ENCODE data around the gene RAVER1. TPM values are rescaled to one million over a fixed set of nuclear protein-coding genes. Genes with fewer than 3 reads are reported as not detected.
"Not testable (repeated sequence)": the region's sequence is repeated elsewhere in the genome, so short reads cannot be mapped to it uniquely, and the experiment has no call there.

The RAVER1 gene
- total and polyA plus RNA-seq, 2 of the 13 experiments (the other 11 are each of a cell fraction or from before 2014, with no cell fraction given): 3.6 to 7.9 TPM

- TF ChIP-seq, protein P1, sequence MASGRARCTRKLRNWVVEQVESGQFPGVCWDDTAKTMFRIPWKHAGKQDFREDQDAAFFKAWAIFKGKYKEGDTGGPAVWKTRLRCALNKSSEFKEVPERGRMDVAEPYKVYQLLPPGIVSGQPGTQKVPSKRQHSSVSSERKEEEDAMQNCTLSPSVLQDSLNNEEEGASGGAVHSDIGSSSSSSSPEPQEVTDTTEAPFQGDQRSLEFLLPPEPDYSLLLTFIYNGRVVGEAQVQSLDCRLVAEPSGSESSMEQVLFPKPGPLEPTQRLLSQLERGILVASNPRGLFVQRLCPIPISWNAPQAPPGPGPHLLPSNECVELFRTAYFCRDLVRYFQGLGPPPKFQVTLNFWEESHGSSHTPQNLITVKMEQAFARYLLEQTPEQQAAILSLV (CRISPR knock-in tag; IDR thresholded peaks at IDR 0.05; ENCODE audit: borderline replicate concordance): no peak
- TF ChIP-seq HIC2 (CRISPR knock-in tag; IDR thresholded peaks at IDR 0.05; ENCODE audit: low read depth) (no peak), ZSCAN30 (CRISPR knock-in tag; IDR thresholded peaks at IDR 0.05) (no peak), ZNF143 (CRISPR knock-in tag; IDR thresholded peaks at IDR 0.05) (peak; percentile 79), THAP11 (CRISPR knock-in tag; IDR thresholded peaks at IDR 0.05) (peak; percentile 90), NR2C2 (CRISPR knock-in tag; IDR thresholded peaks at IDR 0.05; ENCODE audit: borderline replicate concordance) (no peak)
- TF ChIP-seq, protein P2, sequence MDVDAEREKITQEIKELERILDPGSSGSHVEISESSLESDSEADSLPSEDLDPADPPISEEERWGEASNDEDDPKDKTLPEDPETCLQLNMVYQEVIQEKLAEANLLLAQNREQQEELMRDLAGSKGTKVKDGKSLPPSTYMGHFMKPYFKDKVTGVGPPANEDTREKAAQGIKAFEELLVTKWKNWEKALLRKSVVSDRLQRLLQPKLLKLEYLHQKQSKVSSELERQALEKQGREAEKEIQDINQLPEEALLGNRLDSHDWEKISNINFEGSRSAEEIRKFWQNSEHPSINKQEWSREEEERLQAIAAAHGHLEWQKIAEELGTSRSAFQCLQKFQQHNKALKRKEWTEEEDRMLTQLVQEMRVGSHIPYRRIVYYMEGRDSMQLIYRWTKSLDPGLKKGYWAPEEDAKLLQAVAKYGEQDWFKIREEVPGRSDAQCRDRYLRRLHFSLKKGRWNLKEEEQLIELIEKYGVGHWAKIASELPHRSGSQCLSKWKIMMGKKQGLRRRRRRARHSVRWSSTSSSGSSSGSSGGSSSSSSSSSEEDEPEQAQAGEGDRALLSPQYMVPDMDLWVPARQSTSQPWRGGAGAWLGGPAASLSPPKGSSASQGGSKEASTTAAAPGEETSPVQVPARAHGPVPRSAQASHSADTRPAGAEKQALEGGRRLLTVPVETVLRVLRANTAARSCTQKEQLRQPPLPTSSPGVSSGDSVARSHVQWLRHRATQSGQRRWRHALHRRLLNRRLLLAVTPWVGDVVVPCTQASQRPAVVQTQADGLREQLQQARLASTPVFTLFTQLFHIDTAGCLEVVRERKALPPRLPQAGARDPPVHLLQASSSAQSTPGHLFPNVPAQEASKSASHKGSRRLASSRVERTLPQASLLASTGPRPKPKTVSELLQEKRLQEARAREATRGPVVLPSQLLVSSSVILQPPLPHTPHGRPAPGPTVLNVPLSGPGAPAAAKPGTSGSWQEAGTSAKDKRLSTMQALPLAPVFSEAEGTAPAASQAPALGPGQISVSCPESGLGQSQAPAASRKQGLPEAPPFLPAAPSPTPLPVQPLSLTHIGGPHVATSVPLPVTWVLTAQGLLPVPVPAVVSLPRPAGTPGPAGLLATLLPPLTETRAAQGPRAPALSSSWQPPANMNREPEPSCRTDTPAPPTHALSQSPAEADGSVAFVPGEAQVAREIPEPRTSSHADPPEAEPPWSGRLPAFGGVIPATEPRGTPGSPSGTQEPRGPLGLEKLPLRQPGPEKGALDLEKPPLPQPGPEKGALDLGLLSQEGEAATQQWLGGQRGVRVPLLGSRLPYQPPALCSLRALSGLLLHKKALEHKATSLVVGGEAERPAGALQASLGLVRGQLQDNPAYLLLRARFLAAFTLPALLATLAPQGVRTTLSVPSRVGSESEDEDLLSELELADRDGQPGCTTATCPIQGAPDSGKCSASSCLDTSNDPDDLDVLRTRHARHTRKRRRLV (CRISPR knock-in tag; IDR thresholded peaks at IDR 0.05): no peak
- TF ChIP-seq, protein P3, sequence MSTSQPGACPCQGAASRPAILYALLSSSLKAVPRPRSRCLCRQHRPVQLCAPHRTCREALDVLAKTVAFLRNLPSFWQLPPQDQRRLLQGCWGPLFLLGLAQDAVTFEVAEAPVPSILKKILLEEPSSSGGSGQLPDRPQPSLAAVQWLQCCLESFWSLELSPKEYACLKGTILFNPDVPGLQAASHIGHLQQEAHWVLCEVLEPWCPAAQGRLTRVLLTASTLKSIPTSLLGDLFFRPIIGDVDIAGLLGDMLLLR (CRISPR knock-in tag; IDR thresholded peaks at IDR 0.05): no peak
Observed at GRCh38 chr19:10368101-10368803, 34.9 kb upstream of the RAVER1 start (continued).

DNA sequence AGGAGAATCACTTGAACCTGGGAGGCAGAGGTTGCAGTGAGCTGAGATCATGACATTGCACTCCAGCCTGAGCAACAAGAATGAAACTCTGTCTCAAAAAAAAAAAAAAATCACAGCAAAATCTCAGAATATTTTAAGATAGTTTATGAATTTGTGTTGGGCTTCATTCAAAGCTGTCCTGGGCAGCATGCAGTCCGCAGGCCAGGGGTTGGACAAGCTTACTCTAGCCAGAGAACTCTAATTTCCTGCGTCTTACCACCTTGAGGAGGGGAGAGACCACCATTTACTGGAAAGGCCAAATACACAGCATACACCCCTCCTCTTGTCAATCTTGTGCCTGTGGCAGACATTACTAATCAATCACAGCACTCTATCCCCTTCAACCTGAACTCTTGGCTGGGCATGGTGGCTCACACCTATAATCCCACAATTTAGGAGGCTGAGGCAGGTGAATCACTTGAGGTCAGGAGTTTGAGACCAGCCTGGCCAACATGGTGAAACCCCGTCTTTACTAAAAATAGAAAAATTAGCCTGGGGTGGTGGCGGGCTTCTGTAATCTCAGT, 33.7 kb upstream of the RAVER1 start:
- FAIRE-seq; H3K4me3 ChIP-seq (replicated peaks in 1 of 3; ENCODE audit: insufficient read depth in 1 of 3, low read depth in 2 of 3, low read length in 3 of 3); H4K20me1 ChIP-seq (ENCODE audit: insufficient read depth, low read length); CTCF ChIA-PET (ENCODE audit: low intra/inter-chr PET ratio, low total read pairs); H3K4me2 ChIP-seq (ENCODE audit: low read depth, low read length); H3K27ac ChIP-seq (ENCODE audit: extremely low read length, insufficient read depth, low read length); H3K9me3 ChIP-seq (ENCODE audit: low read length); H3K4me1 ChIP-seq (ENCODE audit: insufficient read depth, low read length); H2AFZ ChIP-seq (ENCODE audit: low read length); BruUV-seq (replicated peaks); POLR2A ChIA-PET; H3K9ac ChIP-seq (ENCODE audit: insufficient read depth, low read depth, low read length); in situ Hi-C loops (cut with HindIII; ENCODE audit: extremely low pct_ligation_motif_present, low pct_unique_long_range_greater_than_20kb); DNase-seq (ENCODE audit: low spot score); ATAC-seq; H3K27me3 ChIP-seq (ENCODE audit: control insufficient read depth in 1 of 2, insufficient read depth in 2 of 2, low read length in 2 of 2); H3K79me2 ChIP-seq (ENCODE audit: insufficient read depth, low read length); intact Hi-C loops (cut with micrococcal nuclease; ENCODE audit: unreplicated experiment): not testable (repeated sequence)
- WGBS (ENCODE audit: low lambda C conversion rate): 94% methylated on average over 4 of the region's 4 CpGs
- peaks cover 24 to 39% of the 10 kb centered on the region in 2 experiments for H3K36me3 ChIP-seq (replicated peaks in 1 of 2; ENCODE audit: control insufficient read depth in 1 of 2, insufficient read depth in 2 of 2, low read length in 2 of 2)

All from HepG2 (cell line).